K562 (cell line): ENCODE results near the gene ANKRD7. TPM values are rescaled to one million over a fixed set of nuclear protein-coding genes. Genes with fewer than 3 reads are reported as not detected.

Experiments used
- ARHGAP35 ChIP-seq: fragments of 450-650 bp; IDR thresholded peaks from 2 replicates; pipeline ENCODE4 v1.6.1; 2018; ENCODE audit not compliant: partially characterized antibody
- ARID1B ChIP-seq: fragments of 450-650 bp; IDR thresholded peaks from 2 replicates; pipeline ENCODE4 v1.6.1; 2016; ENCODE audit warnings: antibody characterized with exemption, mild to moderate bottlenecking, inconsistent platforms
- ATF3 ChIP-seq, 2 experiments: fragments of 450-650 bp in 1 of 2; sonication (generic) in 1 of 2; formaldehyde crosslinking in 1 of 2; IDR thresholded peaks in 1 of 2; conservative IDR thresholded peaks in 1 of 2; 2 replicates each; pipeline versions ENCODE4 v1.6.1 to v1.8.1; 2016 to 2023; ENCODE audit warnings: mild to moderate bottlenecking in 2 of 2, moderate library complexity in 2 of 2, inconsistent platforms in 1 of 2, missing genetic modification reagents in 1 of 2
- CCAR2 ChIP-seq: fragments of 200-400 bp; formaldehyde crosslinking; IDR thresholded peaks from 2 replicates; pipeline ENCODE4 v1.6.1; 2017; ENCODE audit warnings: mild to moderate bottlenecking, low read depth, low read length
- CREB5 ChIP-seq: fragments of 250-450 bp; sonication (Bioruptor Pico); IDR thresholded peaks from 2 replicates; pipeline ENCODE4 v1.5.0; 2020; ENCODE audit warnings: mild to moderate bottlenecking
- CREM ChIP-seq: IDR thresholded peaks from 2 replicates; pipeline ENCODE4 v1.6.1; 2014; ENCODE audit warnings: antibody characterized with exemption, low read depth
- DMBX1 ChIP-seq: fragments of 250-450 bp; sonication (Bioruptor Pico); IDR thresholded peaks from 2 replicates; pipeline ENCODE4 v1.8.0; 2022; ENCODE audit warnings: inconsistent platforms, mild to moderate bottlenecking, moderate library complexity, borderline replicate concordance
- ETV1 ChIP-seq: fragments of 450-650 bp; conservative IDR thresholded peaks from 2 replicates; pipeline ENCODE4 v1.6.1; 2016; ENCODE audit warnings: missing genetic modification characterization, control low read depth, low read depth, missing compliant biosample characterization
- FOSL1 ChIP-seq: fragments of 200-800 bp; sonication (Bioruptor generic); conservative IDR thresholded peaks from 2 replicates; pipeline ENCODE4 v1.6.1; 2016; ENCODE audit warnings: missing genetic modification characterization, missing compliant biosample characterization
- HDAC1 ChIP-seq, 2 experiments: fragments of 450-650 bp; IDR thresholded peaks; 2 replicates each; pipeline ENCODE4 v1.6.1; 2016 to 2017; ENCODE audit warnings: inconsistent platforms in 1 of 2, mild to moderate bottlenecking in 1 of 2, moderate library complexity in 1 of 2
- JUN ChIP-seq, 2 experiments: sonication (generic) in 1 of 2; formaldehyde crosslinking in 1 of 2; IDR thresholded peaks; 2 replicates each; pipeline versions ENCODE4 v1.6.1 to v1.8.0; 2012 to 2022; ENCODE audit warnings: borderline replicate concordance in 2 of 2, mild to moderate bottlenecking in 2 of 2, improper control_type of control experiment in 1 of 2, low read depth in 1 of 2, low read length in 1 of 2, missing genetic modification reagents in 1 of 2
- MYC ChIP-seq, 2 experiments: fragments of 250-450 bp in 1 of 2; sonication (Bioruptor Pico) in 1 of 2; IDR thresholded peaks; 2 replicates each; pipeline versions ENCODE4 v1.5.1 to v1.6.1; 2012 to 2021; ENCODE audit warnings: low read depth in 2 of 2, borderline replicate concordance in 1 of 2, improper control_type of control experiment in 1 of 2, low read length in 1 of 2, mild to moderate bottlenecking in 1 of 2, moderate library complexity in 1 of 2
- PKNOX1 ChIP-seq: fragments of 450-650 bp; IDR thresholded peaks from 2 replicates; pipeline ENCODE4 v1.6.1; 2016
- SMAD4 ChIP-seq: fragments of 250-450 bp; sonication (Bioruptor Pico); conservative IDR thresholded peaks from 2 replicates; pipeline ENCODE4 v1.8.0; 2021; ENCODE audit warnings: inconsistent platforms, mild to moderate bottlenecking, moderate library complexity
- SMARCA4 ChIP-seq: fragments of 450-650 bp; IDR thresholded peaks from 2 replicates; pipeline ENCODE4 v1.6.1; 2016
- ZBTB12 ChIP-seq: fragments of 250-450 bp; sonication (Bioruptor Pico); IDR thresholded peaks from 2 replicates; pipeline ENCODE4 v1.4.0; 2020
- ZKSCAN3 ChIP-seq: fragments of 250-450 bp; sonication (Bioruptor Pico); IDR thresholded peaks from 2 replicates; pipeline ENCODE4 v1.4.0; 2020
- ZNF24 ChIP-seq: fragments of 450-650 bp; IDR thresholded peaks from 2 replicates; pipeline ENCODE4 v1.6.1; 2016
- ZNF282 ChIP-seq: sonication (generic); formaldehyde crosslinking; IDR thresholded peaks from 2 replicates; pipeline ENCODE4 v1.8.1; 2023; ENCODE audit warnings: missing genetic modification reagents
- ZNF3 ChIP-seq: fragments of 250-450 bp; sonication (Bioruptor Pico); IDR thresholded peaks from 2 replicates; pipeline ENCODE4 v1.5.0; 2021; ENCODE audit warnings: mild to moderate bottlenecking, moderate library complexity
- ZNF589 ChIP-seq: fragments of 200-800 bp; sonication (Bioruptor generic); IDR thresholded peaks from 2 replicates; pipeline ENCODE4 v1.6.1; 2016; ENCODE audit warnings: low read depth, missing genetic modification characterization, missing compliant biosample characterization
- ZNF764 ChIP-seq: fragments of 250-450 bp; sonication (Bioruptor Pico); IDR thresholded peaks from 2 replicates; pipeline ENCODE4 v1.4.0; 2020; ENCODE audit warnings: low read depth, mild to moderate bottlenecking, moderate library complexity
- polyA plus RNA-seq, 8 experiments: library from polyadenylated mRNA; depleted of rRNA in 4 of 8; stranded (reverse) in 5 of 8; unstranded in 3 of 8; fragments of >200 nt; fragmentation: Nextera tagmentation in 2 of 8; fragmentation: Illumina TruSeq in 1 of 8; extraction: Ambion mirVana in 2 of 8; extraction: Trizol in 1 of 8; gene quantifications; 2 replicates each; pipeline versions ENCODE4 v1.2.1 to v1.2.3, GENCODE V29; 2011 to 2014; ENCODE audit warnings: inconsistent platforms in 1 of 8, missing spikeins in 1 of 8
- total RNA-seq, 7 experiments: library from RNA; depleted of rRNA in 6 of 7; stranded (reverse); fragments of >200 nt in 6 of 7; fragmentation: Illumina TruSeq in 2 of 7; extraction: Trizol in 2 of 7; gene quantifications; 2 replicates each; pipeline versions ENCODE4 v1.2.1 to v1.2.3, GENCODE V29; 2011 to 2021; ENCODE audit warnings: low replicate concordance in 1 of 7

Gene ANKRD7
- total and polyA plus RNA-seq, 9 of the 15 experiments (the other 6 are each of a cell fraction or from before 2014, with no cell fraction given): 0.33 TPM; not detected in 8

- TF ChIP-seq DMBX1 (no peak), ARHGAP35 (no peak), ZNF24 (no peak), CREM (no peak), ARID1B (peak; percentile 75; the same call in 1 of the 2 replicates), SMARCA4 (peak; percentile 63; the same call in 1 of the 2 replicates), HDAC1 (IDR thresholded peaks at IDR 0.05) (no peak), SMAD4 (0 out of 2 replicates have a peak, but pooled peaks have one; percentile 7), JUN (IDR thresholded peaks at IDR 0.05; ENCODE audit: borderline replicate concordance, low read depth, low read length) (0 out of 2 replicates have a peak, but pooled peaks have one; percentile 14), JUN (CRISPR knock-in tag; IDR thresholded peaks at IDR 0.05; ENCODE audit: borderline replicate concordance) (no peak), ZNF764 (no peak), CREB5 (0 out of 2 replicates have a peak, but pooled peaks have one; percentile 2), FOSL1 (tag) (0 out of 2 replicates have a peak, but pooled peaks have one; percentile 11), CCAR2 (no peak), ATF3 (IDR thresholded peaks at IDR 0.05) (peak; percentile 81; the same call in 1 of the 2 replicates), ATF3 (CRISPR knock-in tag; conservative IDR thresholded peaks at IDR 0.05) (no peak), ETV1 (tag) (0 out of 2 replicates have a peak, but pooled peaks have one; percentile 6), ZNF3 (CRISPR knock-in tag) (no peak), MYC (IDR thresholded peaks at IDR 0.05; ENCODE audit: low read depth, low read length) (0 out of 2 replicates have a peak, but pooled peaks have one; percentile 26), MYC (CRISPR knock-in tag; IDR thresholded peaks at IDR 0.05; ENCODE audit: borderline replicate concordance, low read depth) (0 out of 2 replicates have a peak, but pooled peaks have one; percentile 44), ZKSCAN3 (no peak), ZNF282 (CRISPR knock-in tag) (no peak), PKNOX1 (0 out of 2 replicates have a peak, but pooled peaks have one; percentile 35), ZBTB12 (CRISPR knock-in tag) (no peak), ZNF589 (CRISPR knock-in tag) (peak; percentile 77)
These were observed 5.9 kb upstream of the ANKRD7 start (continued) for GRCh38 chr7:118218413-118219156.
